CD1c-positive myeloid dendritic cell (primary cell): ENCODE measurements around the gene RIMS4.

ENCODE experiments used
- DNase-seq: peaks from one replicate; pipeline ENCODE4 v3.0.0-alpha.2; 2016; ENCODE audit errors: extremely low spot score

RIMS4 gene

GRCh38 chr20:44742304-44743079 is 67.9 kb downstream of the RIMS4 start:
- DNase-seq = no peak

- DNase-seq = no peak
Measured at GRCh38 chr20:44739942-44740341, 70.4 kb downstream of the RIMS4 start.

- DNase-seq = peak; percentile 56
Measured at GRCh38 chr20:44738813-44739477, 71.4 kb downstream of the RIMS4 start.

- no peak for DNase-seq
Measured at GRCh38 chr20:44737116-44737515, 73.2 kb downstream of the RIMS4 start.

GRCh38 chr20:44736170-44737021 is 74.0 kb downstream of the RIMS4 start:
- peak; percentile 81 for DNase-seq

- no peak for DNase-seq
Measured at GRCh38 chr20:44735816-44736169, 74.6 kb downstream of the RIMS4 start.

GRCh38 chr20:44734938-44735337 is 75.4 kb downstream of the RIMS4 start:
- DNase-seq = no peak

GRCh38 chr20:44733341-44734069 is 76.8 kb downstream of the RIMS4 start:
- peak; percentile 60 for DNase-seq

GRCh38 chr20:44732327-44732726 is 78.0 kb downstream of the RIMS4 start:
- no peak for DNase-seq

GRCh38 chr20:44731657-44732056 is 78.7 kb downstream of the RIMS4 start:
- DNase-seq = no peak

- DNase-seq = no peak
Measured at GRCh38 chr20:44730441-44730840, 79.9 kb downstream of the RIMS4 start.

GRCh38 chr20:44728801-44729443 is 81.4 kb downstream of the RIMS4 start:
- no peak for DNase-seq

- DNase-seq = no peak
Measured at GRCh38 chr20:44727651-44728050, 82.7 kb downstream of the RIMS4 start.

- DNase-seq = no peak
Measured at GRCh38 chr20:44727039-44727438, 83.3 kb downstream of the RIMS4 start.

GRCh38 chr20:44725837-44726236 is 84.5 kb downstream of the RIMS4 start:
- no peak for DNase-seq

- DNase-seq = no peak
Measured at GRCh38 chr20:44724423-44725091, 85.8 kb downstream of the RIMS4 start.

GRCh38 chr20:44723798-44724362 is 86.5 kb downstream of the RIMS4 start:
- no peak for DNase-seq

- no peak for DNase-seq
Measured at GRCh38 chr20:44723391-44723790, 87.0 kb downstream of the RIMS4 start.

- DNase-seq = no peak
Measured at GRCh38 chr20:44722990-44723389, 87.4 kb downstream of the RIMS4 start.

GRCh38 chr20:44721785-44722054 is 88.6 kb downstream of the RIMS4 start:
- DNase-seq = no peak
